Stomach (tissue), 9 donors: ENCODE data around the gene MYH11. TPM values are rescaled to one million over a fixed set of nuclear protein-coding genes. Genes with fewer than 3 reads are reported as not detected.

Experiments
- DNase-seq, 2 donors: peaks; one replicate each; pipeline versions ENCODE4 v3.0.0 to v3.0.0-alpha.2; 2013 to 2019
- H3K27ac ChIP-seq, 5 donors: fragments of 200-600 bp in 4 of 5; sonication (generic) in 4 of 5; one replicate each; pipeline ENCODE4 v1.5.1; 2013 to 2019; ENCODE audit warnings: mild to moderate bottlenecking in 1 of 5, moderate library complexity in 1 of 5
- H3K27me3 ChIP-seq, 3 donors: fragments of 200-600 bp; sonication (generic); one replicate each; pipeline ENCODE4 v1.5.1; 2017 to 2019; ENCODE audit warnings: mixed run types in 1 of 3
- H3K36me3 ChIP-seq, 4 donors: fragments of 200-600 bp; sonication (generic); 1 replicate in 3 of 4; 2 replicates in 1 of 4; pipeline ENCODE4 v1.5.1; 2016 to 2019
- H3K4me1 ChIP-seq, 4 donors: fragments of 200-600 bp; sonication (generic); one replicate each; pipeline ENCODE4 v1.5.1; 2016 to 2019
- H3K4me3 ChIP-seq, 4 donors: fragments of 200-600 bp; sonication (generic) in 3 of 4; one replicate each; pipeline ENCODE4 v1.5.1; 2016 to 2019; ENCODE audit warnings: mild to moderate bottlenecking in 1 of 4
- H3K9me3 ChIP-seq, 4 donors: fragments of 200-600 bp; sonication (generic); one replicate each; pipeline ENCODE4 v1.5.1; 2016 to 2019
- EP300 ChIP-seq: sonication (generic); formaldehyde crosslinking; IDR thresholded peaks from one replicate; pipeline ENCODE4 v1.6.1; 2017; ENCODE audit warnings: antibody characterized with exemption
- POLR2A ChIP-seq, 4 donors: fragments of 450-650 bp; IDR thresholded peaks; one replicate each; pipeline ENCODE4 v1.6.1; 2016; ENCODE audit warnings: antibody characterized with exemption in 4 of 4, control low read depth in 2 of 4, mild to moderate bottlenecking in 1 of 4, moderate library complexity in 1 of 4
- POLR2AphosphoS5 ChIP-seq, 3 donors: sonication (generic); formaldehyde crosslinking; IDR thresholded peaks; one replicate each; pipeline ENCODE4 v1.6.1; 2016; ENCODE audit warnings: antibody characterized with exemption in 3 of 3
- WGBS, 5 donors: extraction: QIAGEN DNeasy Blood & Tissue Kit in 3 of 5; methylation state at CpG; one replicate each; pipeline versions ENCODE4 v1.1.5 to v1.1.7; 2013 to 2018; 5-methylcytosine and 5-hydroxymethylcytosine counted together
- intact Hi-C: fragments of 100-400 bp; cut with DNase I; formaldehyde crosslinking; loops from one replicate; pipeline ENCODE4 v1.15.1; 2023; ENCODE audit warnings: low total_unique reads
- polyA plus RNA-seq, 3 donors: library from polyadenylated mRNA; stranded (reverse); fragments of 200-250 nt; gene quantifications; one replicate each; pipeline ENCODE4 v1.2.3, GENCODE V29; 2013
- total RNA-seq, 5 donors: library from RNA; depleted of rRNA; stranded (reverse); fragments of >200 nt; gene quantifications; one replicate each; pipeline versions ENCODE4 v1.1.0 to v1.2.3, GENCODE V29; 2014 to 2016
- TF ChIP-seq, protein P1 (sequence below), 7 experiments: fragments of 450-650 bp in 4 of 7; fragments of 200-600 bp in 3 of 7; sonication (generic) in 3 of 7; IDR thresholded peaks; one replicate each; pipeline ENCODE4 v1.5.1; 2016 to 2019; ENCODE audit warnings: antibody characterized with exemption in 7 of 7, control low read depth in 2 of 7, mild to moderate bottlenecking in 1 of 7
- donor health status: healthy with polysubstance abuse.
- donor health status: Bipolar disorder and iron deficiency.
- donor health status: healthy.

MYH11 gene
- total and polyA plus RNA-seq, 8 donors, result 33.8 to 3,048 (median 865) TPM

DNA sequence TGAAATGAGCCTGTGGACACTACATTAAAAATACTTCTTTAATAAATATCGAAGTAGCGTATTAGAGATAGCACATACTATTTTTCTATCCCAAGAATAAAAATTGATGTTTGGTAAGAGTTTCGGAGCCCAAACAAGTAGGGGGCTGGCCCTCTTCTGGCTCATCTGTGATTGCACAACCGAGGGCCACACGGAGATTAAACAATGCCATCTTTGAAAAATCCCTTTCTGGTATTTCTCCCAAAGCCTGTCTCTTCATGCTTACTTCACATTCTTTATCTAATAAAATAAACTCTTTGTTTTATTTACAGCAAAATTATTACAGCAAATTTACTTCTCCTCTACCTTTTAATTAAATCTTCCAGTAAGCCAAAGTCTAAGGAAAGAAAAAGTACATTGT, 9.6 kb upstream of the MYH11 start:
- H3K4me3 ChIP-seq, result no peak overlapping the region
- intact Hi-C loops, result no loop called here
- TF ChIP-seq, protein P1, sequence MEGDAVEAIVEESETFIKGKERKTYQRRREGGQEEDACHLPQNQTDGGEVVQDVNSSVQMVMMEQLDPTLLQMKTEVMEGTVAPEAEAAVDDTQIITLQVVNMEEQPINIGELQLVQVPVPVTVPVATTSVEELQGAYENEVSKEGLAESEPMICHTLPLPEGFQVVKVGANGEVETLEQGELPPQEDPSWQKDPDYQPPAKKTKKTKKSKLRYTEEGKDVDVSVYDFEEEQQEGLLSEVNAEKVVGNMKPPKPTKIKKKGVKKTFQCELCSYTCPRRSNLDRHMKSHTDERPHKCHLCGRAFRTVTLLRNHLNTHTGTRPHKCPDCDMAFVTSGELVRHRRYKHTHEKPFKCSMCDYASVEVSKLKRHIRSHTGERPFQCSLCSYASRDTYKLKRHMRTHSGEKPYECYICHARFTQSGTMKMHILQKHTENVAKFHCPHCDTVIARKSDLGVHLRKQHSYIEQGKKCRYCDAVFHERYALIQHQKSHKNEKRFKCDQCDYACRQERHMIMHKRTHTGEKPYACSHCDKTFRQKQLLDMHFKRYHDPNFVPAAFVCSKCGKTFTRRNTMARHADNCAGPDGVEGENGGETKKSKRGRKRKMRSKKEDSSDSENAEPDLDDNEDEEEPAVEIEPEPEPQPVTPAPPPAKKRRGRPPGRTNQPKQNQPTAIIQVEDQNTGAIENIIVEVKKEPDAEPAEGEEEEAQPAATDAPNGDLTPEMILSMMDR (IDR thresholded peaks at IDR 0.05), result no peak
- TF ChIP-seq EP300 (no peak), POLR2AphosphoS5 (IDR thresholded peaks at IDR 0.05) (no peak), POLR2A (IDR thresholded peaks at IDR 0.05) (no peak)
- no peak for DNase-seq
- no peaks in the 10 kb centered on the region for H3K9me3 ChIP-seq
- H3K27me3 ChIP-seq, result no peaks in the 10 kb centered on the region
- WGBS, 5 donors, result 74 to 81% (median 78%) methylated on average over 5 of the region's 5 CpGs
- H3K27ac ChIP-seq, result no peak overlapping the region
- H3K36me3 ChIP-seq, result peaks cover 7 to 66% (median 60%) of the 10 kb centered on the region in 4 donors
- peaks cover 0 to 26% (median 0%) of the 10 kb centered on the region in 4 donors for H3K4me1 ChIP-seq

DNA sequence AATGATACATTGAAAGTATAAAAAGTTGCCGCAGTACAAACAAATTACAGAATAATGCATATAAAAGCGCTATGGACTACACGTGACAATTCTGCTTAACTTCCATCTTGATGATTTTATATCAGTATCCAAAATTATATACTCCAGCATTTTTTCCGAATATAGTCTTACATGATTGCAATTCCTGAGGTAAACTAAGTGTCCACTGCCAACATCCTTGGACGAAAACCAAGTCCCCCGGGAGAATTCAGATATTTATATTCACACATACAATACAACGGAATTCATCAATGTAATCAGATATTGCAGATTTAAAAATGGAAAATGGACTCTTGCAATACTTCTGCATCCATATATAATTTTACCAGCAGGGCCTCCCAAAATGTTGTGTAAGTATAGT, 8.9 kb upstream of the MYH11 start:
- Histone ChIP-seq H3K9me3 (no peaks in the 10 kb centered on the region), H3K27me3 (no peaks in the 10 kb centered on the region), H3K27ac (peak overlapping the region in 1 of 5 donors; percentile 29), H3K4me3 (no peak overlapping the region), H3K36me3 (peaks cover 7 to 59% (median 53%) of the 10 kb centered on the region in 4 donors), H3K4me1 (peaks cover 0 to 26% (median 0%) of the 10 kb centered on the region in 4 donors)
- intact Hi-C loops, result no loop called here
- 62 to 81% (median 78%) methylated on average over 7 of the region's 7 CpGs for WGBS, 5 donors
- TF ChIP-seq EP300 (no peak), POLR2A (IDR thresholded peaks at IDR 0.05) (no peak), POLR2AphosphoS5 (IDR thresholded peaks at IDR 0.05) (no peak)
- TF ChIP-seq, protein P1 (IDR thresholded peaks at IDR 0.05), result no peak
- DNase-seq, result no peak

DNA sequence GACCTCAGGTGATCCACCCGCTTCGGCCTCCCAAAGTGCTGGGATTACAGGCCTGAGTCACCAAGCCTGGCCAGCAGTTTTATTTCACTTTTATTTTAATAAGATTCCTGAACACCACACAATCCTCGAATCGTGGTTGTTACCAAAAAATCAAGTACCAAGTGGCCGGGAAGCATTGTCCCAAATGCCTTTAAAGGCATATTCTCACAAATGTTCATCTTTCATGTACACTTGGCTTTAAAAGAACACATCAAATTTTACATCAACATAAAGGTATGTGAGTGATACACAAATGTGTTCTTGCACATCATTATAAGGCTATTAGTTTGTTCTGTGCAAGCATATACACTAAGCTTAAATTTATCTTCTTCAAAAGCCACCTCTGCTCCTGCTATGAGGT, 8.1 kb upstream of the MYH11 start:
- peaks cover 0 to 26% (median 0%) of the 10 kb centered on the region in 4 donors for H3K4me1 ChIP-seq
- no peaks in the 10 kb centered on the region for H3K9me3 ChIP-seq
- H3K27ac ChIP-seq, result peak overlapping the region in 2 of 5 donors; percentile 24 to 29
- no peaks in the 10 kb centered on the region for H3K27me3 ChIP-seq
- intact Hi-C loops, result no loop called here
- TF ChIP-seq, protein P1 (IDR thresholded peaks at IDR 0.05), result no peak
- no peak for TF ChIP-seq POLR2A (IDR thresholded peaks at IDR 0.05)
- TF ChIP-seq EP300, result no peak
- TF ChIP-seq POLR2AphosphoS5 (IDR thresholded peaks at IDR 0.05), result no peak
- no peak for DNase-seq
- H3K36me3 ChIP-seq, result peaks cover 4 to 51% (median 45%) of the 10 kb centered on the region in 4 donors
- WGBS, 5 donors, result 77 to 86% (median 84%) methylated on average over 5 of the region's 5 CpGs
- H3K4me3 ChIP-seq, result no peak overlapping the region

DNA sequence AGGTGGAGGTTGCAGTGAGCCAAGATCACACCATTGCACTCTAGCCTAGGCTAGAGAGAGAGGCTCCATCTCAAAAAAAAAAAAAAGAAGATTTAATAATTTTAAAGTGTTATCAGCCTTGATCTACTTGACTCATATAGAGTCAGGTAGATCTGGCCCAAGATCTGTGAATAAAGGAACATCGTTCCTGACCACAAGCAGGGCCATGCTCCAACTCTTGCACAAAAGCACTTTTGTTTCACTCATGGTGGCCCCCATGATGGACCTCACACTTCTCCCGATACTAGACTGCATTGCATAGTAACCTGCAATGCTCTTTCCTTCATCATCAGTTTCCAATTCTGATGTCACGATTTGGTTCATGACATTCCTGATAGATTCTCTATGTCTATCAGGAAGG, 5.2 kb upstream of the MYH11 start:
- Histone ChIP-seq H3K4me1 (peaks cover 6 to 44% (median 20%) of the 10 kb centered on the region in 4 donors), H3K36me3 (peaks cover 3 to 22% (median 17%) of the 10 kb centered on the region in 4 donors), H3K4me3 (no peak overlapping the region), H3K27me3 (peaks cover 0 to 19% (median 18%) of the 10 kb centered on the region in 3 donors), H3K9me3 (no peaks in the 10 kb centered on the region), H3K27ac (no peak overlapping the region)
- no peak for TF ChIP-seq POLR2A (IDR thresholded peaks at IDR 0.05)
- no peak for TF ChIP-seq EP300
- no peak for TF ChIP-seq POLR2AphosphoS5 (IDR thresholded peaks at IDR 0.05)
- TF ChIP-seq, protein P1 (IDR thresholded peaks at IDR 0.05), result no peak
- intact Hi-C loops, result no loop called here
- 78 to 87% (median 79%) methylated on average over 3 of the region's 3 CpGs for WGBS, 5 donors
- no peak for DNase-seq
